HG03457 (cell line): ENCODE measurements around the gene RNASEH2A.

Source experiments
- ATAC-seq: cut with Tn5 transposase; IDR thresholded peaks from one replicate; pipeline ENCODE4 v1.9.1; 2021; ENCODE audit warnings: moderate number of reproducible peaks; ENCODE audit not compliant: unreplicated experiment

The RNASEH2A gene

GRCh38 chr19:12806242-12807081, at the start of gene RNASEH2A:
Gene RNASEH2A (plus strand): TSS chr19:12806584. CDS start chr19:12806674, 90 bp downstream.
- no peak for ATAC-seq

- no peak for ATAC-seq
These were observed 48.7 kb upstream of the RNASEH2A start for GRCh38 chr19:12757544-12758274.

- no peak for ATAC-seq
These were observed 46.7 kb upstream of the RNASEH2A start for GRCh38 chr19:12759686-12760085.

- ATAC-seq = no peak
These were observed 43.3 kb upstream of the RNASEH2A start for GRCh38 chr19:12763100-12763499.

- ATAC-seq = no peak
These were observed 41.7 kb upstream of the RNASEH2A start for GRCh38 chr19:12764698-12765097.

- no peak for ATAC-seq
These were observed 40.3 kb upstream of the RNASEH2A start for GRCh38 chr19:12766051-12766521.

- no peak for ATAC-seq
These were observed 39.2 kb upstream of the RNASEH2A start for GRCh38 chr19:12767150-12767549.

GRCh38 chr19:12767666-12768065, 38.7 kb upstream of the RNASEH2A start:
- ATAC-seq = no peak

GRCh38 chr19:12769689-12770088, 36.7 kb upstream of the RNASEH2A start:
- ATAC-seq = no peak

GRCh38 chr19:12770922-12771321, 35.5 kb upstream of the RNASEH2A start:
- ATAC-seq = no peak

- no peak for ATAC-seq
These were observed 34.1 kb upstream of the RNASEH2A start for GRCh38 chr19:12772323-12772722.

GRCh38 chr19:12773571-12773970, 32.8 kb upstream of the RNASEH2A start:
- ATAC-seq = no peak

- ATAC-seq = no peak
These were observed 31.5 kb upstream of the RNASEH2A start, which contains the start of gene HOOK2 for GRCh38 chr19:12774588-12775555. Gene HOOK2 (minus strand): TSS chr19:12775552. CDS start chr19:12775449, 103 bp downstream.

- no peak for ATAC-seq
These were observed 29.0 kb upstream of the RNASEH2A start for GRCh38 chr19:12777217-12778016.

GRCh38 chr19:12778017-12778904, 28.1 kb upstream of the RNASEH2A start:
- ATAC-seq = no peak

GRCh38 chr19:12778905-12779161, 27.6 kb upstream of the RNASEH2A start:
- ATAC-seq = no peak

GRCh38 chr19:12779162-12779993, 27.0 kb upstream of the RNASEH2A start:
- ATAC-seq = no peak

- no peak for ATAC-seq
These were observed 24.3 kb upstream of the RNASEH2A start for GRCh38 chr19:12782174-12782423.
